OCI-LY1 (cell line): Measurements from ENCODE around the gene SLC38A2.

ENCODE experiments used
- H2AFZ ChIP-seq: fragments of 200-600 bp; sonication (generic), shearing (Covaris generic); 2 replicates; pipeline ENCODE4 v1.6.0; 2014; ENCODE audit warnings: antibody characterized with exemption, mild to moderate bottlenecking, low read length
- H3F3A ChIP-seq: fragments of 200-600 bp; sonication (generic), shearing (Covaris generic); 2 replicates; pipeline ENCODE4 v1.6.0; 2014; ENCODE audit warnings: mild to moderate bottlenecking, antibody characterized with exemption, low read length, moderate library complexity; ENCODE audit not compliant: insufficient read depth
- H3K27ac ChIP-seq: fragments of 200-600 bp; sonication (generic); 2 replicates; pipeline ENCODE4 v1.5.1; 2014; ENCODE audit warnings: low read length, mixed run types, mild to moderate bottlenecking, low read depth; ENCODE audit not compliant: poor library complexity, severe bottlenecking
- H3K27me3 ChIP-seq: fragments of 200-600 bp; sonication (generic); 2 replicates; pipeline ENCODE4 v1.6.0; 2014; ENCODE audit warnings: antibody characterized with exemption, mild to moderate bottlenecking, low read length, moderate library complexity; ENCODE audit not compliant: insufficient read depth
- H3K36me3 ChIP-seq: fragments of 200-600 bp; sonication (generic); 2 replicates; pipeline ENCODE4 v1.6.1; 2014; ENCODE audit warnings: mild to moderate bottlenecking, antibody characterized with exemption, low read length, moderate library complexity, mixed read lengths; ENCODE audit not compliant: insufficient read depth
- H3K4me1 ChIP-seq: fragments of 200-600 bp; sonication (generic); 2 replicates; pipeline ENCODE4 v1.5.1; 2014; ENCODE audit warnings: mild to moderate bottlenecking, low read length, moderate library complexity; ENCODE audit not compliant: insufficient read depth, severe bottlenecking
- H3K4me2 ChIP-seq: fragments of 200-600 bp; sonication (generic), shearing (Covaris generic); 2 replicates; pipeline ENCODE4 v1.6.1; 2014; ENCODE audit warnings: low read length
- H3K4me3 ChIP-seq: fragments of 200-600 bp; sonication (generic); 2 replicates; pipeline ENCODE4 v1.5.1; 2014; ENCODE audit warnings: low read length, low read depth, mild to moderate bottlenecking, mixed read lengths; ENCODE audit not compliant: poor library complexity, severe bottlenecking
- H3K79me2 ChIP-seq: fragments of 200-600 bp; shearing (Covaris generic); 2 replicates; pipeline ENCODE4 v1.6.1; 2016; ENCODE audit warnings: mixed run types, low read length, mixed read lengths; ENCODE audit not compliant: insufficient read depth
- H3K9ac ChIP-seq: fragments of 200-600 bp; sonication (generic), shearing (Covaris generic); 2 replicates; pipeline ENCODE4 v1.6.1; 2014; ENCODE audit warnings: mild to moderate bottlenecking, low read length, mixed read lengths
- H3K9me2 ChIP-seq: fragments of 200-600 bp; sonication (generic), shearing (Covaris generic); 2 replicates; pipeline ENCODE4 v1.6.1; 2014; ENCODE audit warnings: low read depth, mild to moderate bottlenecking, low read length, mixed read lengths
- H3K9me3 ChIP-seq: fragments of 200-600 bp; shearing (Covaris generic); 2 replicates; pipeline ENCODE4 v1.6.1; 2014; ENCODE audit warnings: low read length, mixed read lengths
- H4K20me1 ChIP-seq: fragments of 200-600 bp; sonication (generic), shearing (Covaris generic); 2 replicates; pipeline ENCODE4 v1.6.0; 2016; ENCODE audit warnings: mild to moderate bottlenecking, low read length; ENCODE audit not compliant: insufficient read depth
- EZH2 ChIP-seq: fragments of 200-600 bp; sonication (generic), shearing (Covaris generic); IDR thresholded peaks from 2 replicates; pipeline ENCODE4 v1.8.0; 2017; ENCODE audit warnings: borderline replicate concordance, mixed run types, mild to moderate bottlenecking, antibody characterized with exemption, low read length, moderate library complexity, mixed read lengths
- TF ChIP-seq, protein P1 (sequence below): fragments of 200-600 bp; sonication (generic), shearing (Covaris generic); IDR thresholded peaks from 2 replicates; pipeline ENCODE4 v1.5.1; 2017; ENCODE audit warnings: mild to moderate bottlenecking, antibody characterized with exemption, low read length, moderate library complexity, mixed read lengths

Gene SLC38A2

DNA sequence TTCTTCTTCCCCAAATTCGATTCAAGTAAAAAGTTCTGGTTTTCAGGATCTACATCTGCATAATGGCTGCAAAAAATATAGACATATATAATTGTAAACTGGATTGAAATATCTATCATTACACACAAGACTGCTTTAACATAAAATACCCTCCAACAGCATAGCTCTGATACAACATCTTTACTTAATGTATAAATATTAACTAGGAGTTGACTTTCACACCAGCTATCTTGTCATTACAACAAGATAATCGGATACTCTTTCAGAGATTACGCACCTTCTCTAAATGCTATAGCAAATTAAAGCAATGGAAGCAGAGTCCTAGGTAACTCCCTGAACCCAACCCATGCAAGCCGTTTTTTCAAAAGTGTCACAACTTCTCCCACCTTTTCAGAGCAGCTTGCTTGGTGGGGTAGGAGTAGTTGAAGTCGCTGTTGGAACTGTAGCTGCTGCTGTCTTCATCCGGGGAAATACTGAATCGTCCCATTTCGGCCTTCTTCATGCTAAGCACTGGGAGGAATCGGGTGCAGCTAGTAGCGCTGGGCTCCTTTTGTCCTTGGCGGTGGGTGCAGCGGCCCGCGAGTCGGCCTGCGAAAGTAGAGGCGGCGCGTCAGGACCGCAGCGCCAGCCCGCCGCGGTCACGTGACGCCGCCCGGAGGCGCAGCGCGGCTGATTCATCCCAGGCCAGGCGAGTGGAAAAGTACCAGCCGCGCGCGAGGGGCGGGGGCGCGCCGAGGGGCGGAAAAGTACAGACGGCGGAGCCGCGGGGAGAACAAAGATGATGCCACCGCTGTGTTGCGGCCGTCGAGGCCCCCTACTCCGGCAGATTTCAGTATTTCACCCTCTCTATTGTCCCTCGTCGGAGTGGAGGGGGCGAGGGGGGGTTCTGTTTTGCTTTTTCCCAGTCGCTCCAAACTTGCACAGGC lies 1.5 kb downstream of the SLC38A2 start:
- H3K4me3 ChIP-seq = peak overlapping the region; percentile 86
- no peaks in the 10 kb centered on the region for H4K20me1 ChIP-seq
- peak overlapping the region; percentile 84 for H3K4me2 ChIP-seq
- peaks cover 40% of the 10 kb centered on the region for H3K4me1 ChIP-seq
- peaks cover 26% of the 10 kb centered on the region; the same call in 1 of the 2 replicates for H3K79me2 ChIP-seq
- TF ChIP-seq EZH2 = no peak
- TF ChIP-seq, protein P1, sequence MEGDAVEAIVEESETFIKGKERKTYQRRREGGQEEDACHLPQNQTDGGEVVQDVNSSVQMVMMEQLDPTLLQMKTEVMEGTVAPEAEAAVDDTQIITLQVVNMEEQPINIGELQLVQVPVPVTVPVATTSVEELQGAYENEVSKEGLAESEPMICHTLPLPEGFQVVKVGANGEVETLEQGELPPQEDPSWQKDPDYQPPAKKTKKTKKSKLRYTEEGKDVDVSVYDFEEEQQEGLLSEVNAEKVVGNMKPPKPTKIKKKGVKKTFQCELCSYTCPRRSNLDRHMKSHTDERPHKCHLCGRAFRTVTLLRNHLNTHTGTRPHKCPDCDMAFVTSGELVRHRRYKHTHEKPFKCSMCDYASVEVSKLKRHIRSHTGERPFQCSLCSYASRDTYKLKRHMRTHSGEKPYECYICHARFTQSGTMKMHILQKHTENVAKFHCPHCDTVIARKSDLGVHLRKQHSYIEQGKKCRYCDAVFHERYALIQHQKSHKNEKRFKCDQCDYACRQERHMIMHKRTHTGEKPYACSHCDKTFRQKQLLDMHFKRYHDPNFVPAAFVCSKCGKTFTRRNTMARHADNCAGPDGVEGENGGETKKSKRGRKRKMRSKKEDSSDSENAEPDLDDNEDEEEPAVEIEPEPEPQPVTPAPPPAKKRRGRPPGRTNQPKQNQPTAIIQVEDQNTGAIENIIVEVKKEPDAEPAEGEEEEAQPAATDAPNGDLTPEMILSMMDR = no peak
- no peaks in the 10 kb centered on the region for H3K9me2 ChIP-seq
- no peak overlapping the region for H2AFZ ChIP-seq
- H3K9ac ChIP-seq = peak overlapping the region; percentile 87
- H3K27ac ChIP-seq = peak overlapping the region; percentile 78
- no peaks in the 10 kb centered on the region for H3K27me3 ChIP-seq
- H3F3A ChIP-seq = no peaks in the 10 kb centered on the region
- peaks cover 56% of the 10 kb centered on the region for H3K36me3 ChIP-seq
- H3K9me3 ChIP-seq = no peaks in the 10 kb centered on the region

DNA sequence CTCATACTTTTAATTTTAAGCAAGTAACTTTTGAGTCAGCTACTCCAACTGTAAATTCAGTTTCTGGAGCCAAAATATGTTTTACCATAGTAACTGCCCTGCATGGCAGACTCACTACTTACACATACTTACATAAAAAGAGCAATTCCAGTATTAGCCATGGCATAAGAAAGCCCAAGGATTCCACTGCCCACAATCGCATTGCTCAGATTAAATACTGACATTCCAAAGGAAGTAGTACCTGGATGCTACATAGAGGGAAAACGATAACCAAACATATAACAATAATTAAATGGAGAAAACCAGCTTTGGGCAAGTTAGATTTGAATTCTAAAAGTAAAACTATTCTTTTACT lies 2.2 kb downstream of the SLC38A2 start:
- no peak for TF ChIP-seq EZH2
- TF ChIP-seq, protein P1 = no peak
- H3K9ac ChIP-seq = peak overlapping the region; percentile 87
- no peaks in the 10 kb centered on the region for H4K20me1 ChIP-seq
- no peaks in the 10 kb centered on the region for H3K27me3 ChIP-seq
- H3K9me3 ChIP-seq = no peaks in the 10 kb centered on the region
- H3K27ac ChIP-seq = no peak overlapping the region
- H3K36me3 ChIP-seq = peaks cover 63% of the 10 kb centered on the region
- peaks cover 40% of the 10 kb centered on the region for H3K4me1 ChIP-seq
- peaks cover 26% of the 10 kb centered on the region; the same call in 1 of the 2 replicates for H3K79me2 ChIP-seq
- H3K9me2 ChIP-seq = no peaks in the 10 kb centered on the region
- H2AFZ ChIP-seq = no peak overlapping the region
- no peaks in the 10 kb centered on the region for H3F3A ChIP-seq
- peak overlapping the region; percentile 86 for H3K4me3 ChIP-seq
- peak overlapping the region; percentile 84 for H3K4me2 ChIP-seq

DNA sequence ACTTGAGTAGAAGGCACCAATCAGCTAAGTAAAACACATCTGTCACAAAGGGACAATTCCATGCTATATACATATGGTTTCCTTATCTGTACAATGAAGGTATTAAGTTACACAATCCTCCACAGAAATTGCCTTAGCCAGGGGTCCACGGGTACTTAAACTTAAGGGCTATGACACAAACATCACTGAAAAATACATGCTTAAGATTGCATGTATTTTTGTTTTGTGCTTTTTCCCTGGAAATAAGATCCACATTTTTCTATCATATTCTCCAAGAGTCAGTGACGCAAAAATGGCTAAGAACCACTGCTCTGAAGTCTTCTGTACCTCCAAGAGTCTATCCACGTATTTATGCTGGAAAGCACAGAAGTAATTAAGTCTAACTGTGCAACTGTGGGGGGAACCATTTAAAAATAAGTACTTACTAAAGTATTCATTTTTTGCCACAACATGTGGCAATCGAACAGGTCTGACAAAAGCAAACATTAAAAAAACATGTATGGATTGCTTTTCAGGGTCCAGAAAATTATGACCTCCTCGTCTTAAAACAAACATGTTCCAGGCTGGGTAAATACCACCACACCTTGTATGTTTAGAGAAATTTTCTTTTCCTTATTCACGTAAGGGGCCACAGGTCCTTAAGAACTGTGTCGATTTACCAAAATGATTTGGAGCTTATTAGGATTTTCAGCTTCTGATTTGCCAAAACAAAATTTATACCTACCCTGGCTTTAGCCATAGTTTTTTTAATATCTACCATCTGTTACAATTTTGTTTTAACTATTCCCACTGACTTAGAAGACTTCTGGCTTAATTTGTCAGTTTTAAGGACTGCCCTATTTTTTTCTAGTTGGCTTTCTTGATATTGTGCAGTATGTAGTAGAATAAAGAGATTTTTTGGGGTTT lies 2.8 kb downstream of the SLC38A2 start:
- peaks cover 40% of the 10 kb centered on the region for H3K4me1 ChIP-seq
- H3K4me3 ChIP-seq = peak overlapping the region; percentile 86
- no peak for TF ChIP-seq EZH2
- TF ChIP-seq, protein P1 = no peak
- H3K27me3 ChIP-seq = no peaks in the 10 kb centered on the region
- peaks cover 69% of the 10 kb centered on the region for H3K36me3 ChIP-seq
- peak overlapping the region; percentile 84 for H3K4me2 ChIP-seq
- no peak overlapping the region for H2AFZ ChIP-seq
- H3K9me2 ChIP-seq = no peaks in the 10 kb centered on the region
- H3K79me2 ChIP-seq = peaks cover 26% of the 10 kb centered on the region; the same call in 1 of the 2 replicates
- H3F3A ChIP-seq = no peaks in the 10 kb centered on the region
- peak overlapping the region; percentile 87; the same call in 1 of the 2 replicates for H3K9ac ChIP-seq
- no peak overlapping the region for H3K27ac ChIP-seq
- no peaks in the 10 kb centered on the region for H3K9me3 ChIP-seq
- no peaks in the 10 kb centered on the region for H4K20me1 ChIP-seq
